ENCODE measurements around the gene FSTL4. TPM values are rescaled to one million over a fixed set of nuclear protein-coding genes. Genes with fewer than 3 reads are reported as not detected.

The FSTL4 gene
- total RNA-seq, 4 donors from 2014 or later: 0.27 TPM; not detected in 3

DNA sequence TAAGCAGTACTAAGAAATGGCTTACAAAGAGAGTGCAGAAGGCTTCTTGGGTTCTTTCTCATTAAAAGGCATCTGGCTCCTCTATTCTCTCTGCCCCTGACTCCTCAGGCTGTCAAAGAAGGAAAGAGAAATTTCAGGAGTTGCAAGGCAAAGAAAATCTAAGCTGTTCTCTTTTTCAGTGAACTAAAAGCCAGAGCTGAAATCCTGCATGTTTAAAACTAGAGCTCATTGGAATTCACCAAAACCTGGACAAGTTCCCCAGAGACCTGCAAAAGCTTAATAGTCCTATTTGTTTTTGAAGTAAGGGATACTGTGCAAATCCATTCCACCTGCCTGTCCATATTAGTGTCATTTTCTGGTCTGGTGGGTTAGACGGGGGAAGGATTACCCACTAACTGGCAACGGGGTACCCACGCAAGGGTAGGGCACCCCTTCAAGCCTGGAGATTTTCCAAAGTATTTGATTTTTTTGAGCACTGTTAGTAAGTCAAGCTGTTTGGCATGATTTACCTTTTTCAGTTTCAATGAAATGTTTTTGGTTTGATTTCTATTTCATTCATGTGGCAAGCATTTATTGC lies 179.3 kb downstream of the FSTL4 start:
- Histone ChIP-seq H3K4me1 (no peaks in the 10 kb centered on the region), H3K9me3 (no peaks in the 10 kb centered on the region), H3K27ac (no peak overlapping the region), H3K36me3 (no peaks in the 10 kb centered on the region), H3K27me3 (no peaks in the 10 kb centered on the region), H3K4me3 (no peak overlapping the region)
- no peak for DNase-seq
- intact Hi-C loops (cut with DNase I; ENCODE audit: low total_unique reads) (no loop called here), in situ Hi-C loops (cut with MboI; ENCODE audit: low pct_ligation_motif_present in 1 of 4, low pct_unique_long_range_greater_than_20kb in 1 of 4, low sequenced_read_pairs in 3 of 4) (loop anchor here in 1 of 4 donors (25.0 kb wide), 1 partner anchor 429 kb away; no protein-coding TSS in a partner anchor)
- WGBS, 2 donors (ENCODE audit: low coverage in 1 of 2): 88 to 92% methylated on average over 3 of the region's 3 CpGs
- no peak for TF ChIP-seq POLR2AphosphoS5 (IDR thresholded peaks at IDR 0.05)
- TF ChIP-seq, protein P1, sequence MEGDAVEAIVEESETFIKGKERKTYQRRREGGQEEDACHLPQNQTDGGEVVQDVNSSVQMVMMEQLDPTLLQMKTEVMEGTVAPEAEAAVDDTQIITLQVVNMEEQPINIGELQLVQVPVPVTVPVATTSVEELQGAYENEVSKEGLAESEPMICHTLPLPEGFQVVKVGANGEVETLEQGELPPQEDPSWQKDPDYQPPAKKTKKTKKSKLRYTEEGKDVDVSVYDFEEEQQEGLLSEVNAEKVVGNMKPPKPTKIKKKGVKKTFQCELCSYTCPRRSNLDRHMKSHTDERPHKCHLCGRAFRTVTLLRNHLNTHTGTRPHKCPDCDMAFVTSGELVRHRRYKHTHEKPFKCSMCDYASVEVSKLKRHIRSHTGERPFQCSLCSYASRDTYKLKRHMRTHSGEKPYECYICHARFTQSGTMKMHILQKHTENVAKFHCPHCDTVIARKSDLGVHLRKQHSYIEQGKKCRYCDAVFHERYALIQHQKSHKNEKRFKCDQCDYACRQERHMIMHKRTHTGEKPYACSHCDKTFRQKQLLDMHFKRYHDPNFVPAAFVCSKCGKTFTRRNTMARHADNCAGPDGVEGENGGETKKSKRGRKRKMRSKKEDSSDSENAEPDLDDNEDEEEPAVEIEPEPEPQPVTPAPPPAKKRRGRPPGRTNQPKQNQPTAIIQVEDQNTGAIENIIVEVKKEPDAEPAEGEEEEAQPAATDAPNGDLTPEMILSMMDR (IDR thresholded peaks at IDR 0.05): no peak

DNA sequence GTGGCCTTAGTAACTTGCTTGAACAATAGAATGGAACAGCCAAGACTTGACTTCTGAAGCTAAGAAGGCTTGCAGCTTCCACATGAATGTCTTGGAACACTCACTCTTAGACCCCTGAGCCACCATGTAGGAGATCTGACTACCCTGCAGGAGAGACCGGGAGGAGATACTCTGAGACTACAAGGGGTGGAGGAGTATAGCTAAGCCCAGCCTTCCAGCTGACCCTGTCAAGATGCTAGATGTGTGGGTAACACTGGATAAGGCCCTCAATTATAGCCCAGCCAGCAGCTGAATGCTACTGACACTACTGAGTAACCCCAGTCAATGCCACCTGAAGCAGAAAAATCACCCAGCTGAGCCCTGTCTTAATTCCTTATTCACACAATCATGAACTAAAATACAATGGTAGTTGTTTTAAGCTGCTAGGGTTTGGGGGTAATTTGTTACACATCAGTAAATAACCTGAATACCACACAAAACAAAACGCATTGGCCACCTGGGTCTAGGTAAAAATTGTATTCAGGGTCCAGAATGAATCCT lies 180.9 kb downstream of the FSTL4 start:
- 79 to 100% methylated on average over 1 to 2 of the region's 2 CpGs for WGBS, 2 donors (ENCODE audit: low coverage in 1 of 2)
- Histone ChIP-seq H3K9me3 (no peaks in the 10 kb centered on the region), H3K4me1 (no peaks in the 10 kb centered on the region), H3K36me3 (no peaks in the 10 kb centered on the region), H3K27ac (no peak overlapping the region), H3K27me3 (no peaks in the 10 kb centered on the region), H3K4me3 (no peak overlapping the region)
- no peak for DNase-seq
- TF ChIP-seq POLR2AphosphoS5 (IDR thresholded peaks at IDR 0.05) (no peak), EP300 (IDR thresholded peaks at IDR 0.05; ENCODE audit: low read depth) (no peak), POLR2A (IDR thresholded peaks at IDR 0.05) (no peak)
- TF ChIP-seq, protein P1 (IDR thresholded peaks at IDR 0.05): no peak
- in situ Hi-C loops (cut with MboI; ENCODE audit: low pct_ligation_motif_present in 1 of 4, low pct_unique_long_range_greater_than_20kb in 1 of 4, low sequenced_read_pairs in 3 of 4) (loop anchor here in 1 of 4 donors (25.0 kb wide), 1 partner anchor 431 kb away; no protein-coding TSS in a partner anchor), intact Hi-C loops (cut with DNase I; ENCODE audit: low total_unique reads) (no loop called here)

DNA sequence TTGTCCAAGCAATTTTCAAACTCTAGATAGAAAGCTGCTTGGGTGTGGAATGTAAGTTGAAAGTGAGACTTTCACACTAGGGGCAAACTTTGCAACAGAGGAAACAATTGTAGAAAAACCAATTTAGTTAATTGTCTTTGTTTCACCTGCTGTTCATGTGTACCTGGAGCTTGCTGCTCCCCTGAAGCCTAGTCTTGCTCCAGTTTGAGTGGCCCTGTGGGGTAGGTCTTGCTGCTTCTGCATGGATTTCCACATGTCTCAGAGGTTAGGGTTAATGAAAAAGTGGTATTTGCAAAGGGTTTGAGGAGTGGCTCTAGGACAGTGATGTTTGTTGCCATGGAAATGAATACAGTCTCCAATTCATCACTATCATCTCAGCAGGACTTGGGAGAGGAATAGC lies 182.2 kb downstream of the FSTL4 start:
- H3K4me1 ChIP-seq: no peaks in the 10 kb centered on the region
- no peak for DNase-seq
- in situ Hi-C loops (cut with MboI; ENCODE audit: low pct_ligation_motif_present in 1 of 4, low pct_unique_long_range_greater_than_20kb in 1 of 4, low sequenced_read_pairs in 3 of 4): loop anchor here in 1 of 4 donors (25.0 kb wide), 1 partner anchor 432 kb away; no protein-coding TSS in a partner anchor
- no peak overlapping the region for H3K4me3 ChIP-seq
- TF ChIP-seq, protein P1 (IDR thresholded peaks at IDR 0.05): no peak
- TF ChIP-seq EP300 (IDR thresholded peaks at IDR 0.05; ENCODE audit: low read depth): no peak
- no peak for TF ChIP-seq POLR2A (IDR thresholded peaks at IDR 0.05)
- no peak for TF ChIP-seq POLR2AphosphoS5 (IDR thresholded peaks at IDR 0.05)
- no peaks in the 10 kb centered on the region for H3K9me3 ChIP-seq
- no peaks in the 10 kb centered on the region for H3K27me3 ChIP-seq
- intact Hi-C loops (cut with DNase I; ENCODE audit: low total_unique reads): no loop called here
- H3K27ac ChIP-seq: no peak overlapping the region
- no peaks in the 10 kb centered on the region for H3K36me3 ChIP-seq

DNA sequence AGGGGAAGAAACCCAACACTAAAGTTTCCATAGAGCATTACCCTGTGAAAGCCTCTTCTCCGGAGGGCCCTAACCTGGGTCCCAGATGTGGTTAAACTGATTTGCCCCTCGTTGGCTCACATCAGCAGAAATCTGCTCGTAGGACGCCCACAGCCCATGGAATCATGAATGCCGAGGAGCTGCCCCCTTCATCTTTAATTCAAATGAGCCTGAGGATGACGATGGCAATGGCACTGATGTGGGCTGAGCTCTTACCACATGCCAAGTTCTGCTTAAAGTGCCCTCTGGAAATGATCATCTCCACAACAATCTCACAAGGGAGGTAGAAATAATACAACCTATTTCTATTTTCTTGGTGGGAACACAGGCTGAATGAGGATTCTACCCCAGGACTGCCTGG lies 183.3 kb downstream of the FSTL4 start:
- Histone ChIP-seq H3K36me3 (no peaks in the 10 kb centered on the region), H3K27ac (no peak overlapping the region), H3K9me3 (no peaks in the 10 kb centered on the region), H3K4me1 (no peaks in the 10 kb centered on the region), H3K4me3 (no peak overlapping the region), H3K27me3 (no peaks in the 10 kb centered on the region)
- no peak for DNase-seq
- intact Hi-C loops (cut with DNase I; ENCODE audit: low total_unique reads) (no loop called here), in situ Hi-C loops (cut with MboI; ENCODE audit: low pct_ligation_motif_present in 1 of 4, low pct_unique_long_range_greater_than_20kb in 1 of 4, low sequenced_read_pairs in 3 of 4) (loop anchor here in 1 of 4 donors (25.0 kb wide), 1 partner anchor 433 kb away; no protein-coding TSS in a partner anchor)
- WGBS, 2 donors (ENCODE audit: low coverage in 1 of 2): 60 to 91% methylated on average over 1 to 6 of the region's 6 CpGs
- TF ChIP-seq POLR2A (IDR thresholded peaks at IDR 0.05): no peak
- TF ChIP-seq POLR2AphosphoS5 (IDR thresholded peaks at IDR 0.05): no peak
- TF ChIP-seq, protein P1 (IDR thresholded peaks at IDR 0.05): no peak

Data from transverse colon (tissue), 4 donors.